HPDE6-E6E7 (cell line): ENCODE results near the gene CD164.
A peak's percentile ranks its signal among the peaks of the same experiment; 100 is the strongest.
"Not testable (repeated sequence)": the region's sequence is repeated elsewhere in the genome, so short reads cannot be mapped to it uniquely, and the experiment has no call there.

Experiments used
- DNase-seq: peaks from one replicate; pipeline ENCODE4 v3.0.0; 2011; ENCODE audit warnings: missing footprints; ENCODE audit errors: extremely low spot score

The CD164 gene

DNA sequence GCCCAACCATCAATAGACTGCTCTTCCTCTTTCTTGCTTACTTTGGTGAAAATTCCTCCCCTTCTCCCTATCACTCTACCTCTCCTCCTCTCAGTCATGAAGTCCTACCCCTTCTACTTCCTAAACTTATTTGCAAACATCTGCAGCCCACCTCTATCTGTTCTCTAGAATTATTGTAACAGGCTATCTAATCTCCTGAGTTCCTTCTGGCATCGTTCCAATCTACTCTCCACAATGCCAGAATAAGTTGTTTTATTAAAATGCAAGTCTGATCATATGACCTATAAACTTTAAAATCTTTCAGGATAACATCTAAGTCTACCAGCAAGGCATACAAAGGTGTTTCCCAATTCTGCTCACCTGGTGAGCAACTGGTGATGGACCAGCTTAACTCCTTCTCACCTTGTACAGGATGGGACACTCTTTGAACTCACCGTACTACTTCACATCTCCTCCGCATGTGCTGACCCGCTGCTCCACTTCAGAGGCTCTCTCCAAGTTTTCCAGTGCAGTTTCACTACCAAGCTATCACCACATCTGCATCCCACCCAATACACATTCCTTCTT lies 7.9 kb downstream of the CD164 start:
- DNase-seq: no peak

DNA sequence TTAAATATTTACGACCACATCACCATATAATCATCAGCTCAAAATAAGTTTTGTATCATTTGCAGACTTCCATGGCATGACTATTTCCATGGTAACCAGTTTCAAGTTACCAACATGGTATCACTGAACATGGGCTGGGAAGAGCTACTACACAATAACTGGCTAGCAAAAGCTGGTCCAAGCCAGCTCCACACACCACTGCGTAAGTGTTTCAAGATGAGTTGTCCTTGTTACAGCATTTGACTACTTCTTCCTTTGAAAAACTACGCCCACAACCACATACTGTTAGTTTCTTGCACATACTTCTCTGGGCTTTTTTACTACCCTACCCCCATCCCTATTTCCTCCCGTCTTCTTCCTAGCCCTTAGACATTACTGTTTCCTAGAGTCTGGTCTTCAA lies 8.5 kb downstream of the CD164 start:
- DNase-seq: no peak

DNA sequence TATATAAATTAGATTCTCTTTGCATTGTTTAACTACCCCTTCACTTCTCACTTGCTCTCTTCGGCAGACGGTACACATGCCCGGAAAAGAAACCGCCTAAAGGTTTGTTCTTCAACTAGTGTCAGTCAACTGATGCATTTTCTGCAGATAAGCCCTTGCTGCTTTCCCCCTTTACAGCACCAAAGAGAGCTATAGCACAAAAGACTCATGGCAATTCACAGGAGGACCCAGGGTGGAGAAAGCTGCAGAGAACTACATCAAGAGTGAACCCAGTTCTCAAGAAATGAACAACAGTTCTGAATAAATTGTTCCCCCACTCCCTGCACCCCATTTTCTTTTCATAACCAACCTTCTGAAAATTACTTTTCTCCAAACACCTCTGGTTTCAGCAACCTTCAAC lies 8.9 kb downstream of the CD164 start:
- no peak for DNase-seq

GRCh38 chr6:109372130-109372529 lies 10.1 kb downstream of the CD164 start:
- DNase-seq: no peak

- DNase-seq: no peak
Observed at GRCh38 chr6:109370792-109371191, 11.5 kb downstream of the CD164 start.

- no peak for DNase-seq
Observed at GRCh38 chr6:109370336-109370735, 11.9 kb downstream of the CD164 start.

DNA sequence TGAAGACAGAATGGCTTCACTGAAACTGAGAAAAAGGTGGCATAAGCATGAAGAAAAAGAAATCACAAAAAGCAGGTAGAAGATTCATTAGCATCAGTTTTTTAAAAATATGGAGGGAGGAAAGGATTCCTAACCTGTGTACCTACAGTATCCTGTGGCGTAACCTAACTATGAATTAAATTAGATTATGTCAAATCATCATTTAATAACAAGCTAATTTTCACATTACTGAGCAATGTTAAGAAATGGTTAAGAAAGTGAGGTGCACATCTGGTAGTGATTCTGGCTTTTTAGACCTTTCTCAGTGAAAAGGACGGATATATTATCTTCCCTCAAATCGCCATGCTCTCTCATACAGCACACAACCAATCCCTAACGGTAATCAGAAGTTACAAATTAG lies 12.5 kb downstream of the CD164 start:
- no peak for DNase-seq

- DNase-seq: not testable (repeated sequence)
Observed at GRCh38 chr6:109364382-109365078, 17.7 kb downstream of the CD164 start.

- DNase-seq: no peak
Observed at GRCh38 chr6:109363753-109364152, 18.5 kb downstream of the CD164 start.

GRCh38 chr6:109362102-109362884 lies 20.0 kb downstream of the CD164 start:
- no peak for DNase-seq

GRCh38 chr6:109360791-109361190 lies 21.5 kb downstream of the CD164 start:
- DNase-seq: no peak

GRCh38 chr6:109360281-109360680 lies 22.0 kb downstream of the CD164 start:
- DNase-seq: no peak

DNA sequence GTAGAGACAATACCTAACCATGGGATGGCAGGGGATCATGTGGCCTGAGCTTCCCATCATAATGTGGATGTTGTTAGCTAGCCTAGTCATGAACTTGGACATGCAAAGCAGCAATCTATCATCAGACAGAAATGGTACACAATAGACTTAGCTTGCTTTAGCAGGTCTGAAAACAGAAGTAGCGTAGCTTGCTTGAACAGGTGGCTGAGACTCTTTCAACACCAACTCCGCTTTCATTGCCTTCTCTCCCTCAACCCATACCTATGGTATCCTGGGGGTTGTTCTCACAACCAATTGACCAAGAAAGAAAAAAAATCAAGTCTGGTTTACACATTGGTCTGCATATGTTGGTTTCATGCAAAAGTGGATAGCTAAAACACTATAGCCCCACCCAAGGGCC lies 23.0 kb downstream of the CD164 start:
- no peak for DNase-seq

- no peak for DNase-seq
Observed at GRCh38 chr6:109358204-109358603, 24.1 kb downstream of the CD164 start.

GRCh38 chr6:109356237-109356636 lies 26.0 kb downstream of the CD164 start:
- no peak for DNase-seq

DNA sequence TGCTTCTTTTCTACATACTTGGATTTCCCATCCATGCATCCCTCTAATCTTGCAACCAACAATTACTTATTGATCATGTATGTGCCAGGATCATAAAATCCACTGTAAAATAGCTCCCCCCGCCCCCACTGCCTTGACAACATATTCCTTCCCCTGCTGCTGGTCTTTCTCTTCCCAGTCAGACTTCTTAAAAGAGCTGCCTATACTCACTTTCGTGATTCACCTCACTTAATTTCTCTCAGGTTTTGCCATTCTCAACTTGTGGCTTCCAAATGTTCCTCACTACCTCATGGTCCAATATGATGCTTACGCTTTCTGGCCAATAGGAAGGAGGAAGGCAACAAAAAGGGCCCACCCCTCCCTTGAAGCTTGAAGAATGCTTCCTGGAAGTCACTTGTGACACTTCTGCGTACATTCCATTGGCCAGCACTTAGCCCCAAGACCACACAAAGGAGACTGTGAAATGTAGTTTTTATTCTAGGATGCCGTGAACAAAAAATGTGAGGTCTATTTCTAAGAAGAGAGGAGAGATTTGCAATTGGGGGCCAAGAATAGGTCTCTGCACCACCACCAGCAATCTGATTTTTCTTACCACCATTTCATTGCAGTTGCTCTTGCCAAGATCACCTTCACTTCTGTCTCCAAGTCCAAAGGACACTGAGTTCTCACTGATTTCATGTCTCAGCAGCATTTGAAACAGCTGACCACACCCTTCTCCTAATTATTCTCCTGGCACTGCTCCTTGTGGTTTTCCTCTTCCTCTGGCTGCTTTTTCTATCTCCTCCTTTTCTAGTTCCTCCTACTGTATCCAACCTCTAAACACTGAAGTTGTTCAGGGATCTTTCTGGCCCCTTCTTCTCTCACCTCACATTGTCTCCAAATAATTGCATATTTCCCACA lies 30.8 kb downstream of the CD164 start:
- no peak for DNase-seq

GRCh38 chr6:109349419-109349987 lies 32.8 kb downstream of the CD164 start:
- DNase-seq: peak; percentile 60

DNA sequence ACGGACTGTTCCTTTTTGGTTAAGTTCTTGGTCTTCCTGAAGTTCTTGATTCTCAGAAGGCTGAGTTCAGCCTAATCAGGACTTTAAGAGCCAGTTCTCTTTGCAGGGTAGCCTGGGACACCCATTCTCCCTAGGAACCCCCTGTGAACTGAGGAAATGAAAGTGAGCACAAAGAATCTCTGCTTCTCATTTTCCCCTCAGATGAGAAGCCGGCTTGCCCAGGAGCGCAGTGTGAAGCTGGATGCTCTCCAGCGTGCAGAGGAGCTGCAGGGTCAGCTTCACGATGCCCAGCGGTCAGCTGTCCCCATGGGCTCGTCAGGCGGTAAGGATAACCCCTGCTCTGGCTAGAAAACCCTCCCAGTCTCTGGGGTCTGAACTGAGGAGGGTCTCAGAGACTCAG lies 34.0 kb downstream of the CD164 start:
- DNase-seq: no peak

DNA sequence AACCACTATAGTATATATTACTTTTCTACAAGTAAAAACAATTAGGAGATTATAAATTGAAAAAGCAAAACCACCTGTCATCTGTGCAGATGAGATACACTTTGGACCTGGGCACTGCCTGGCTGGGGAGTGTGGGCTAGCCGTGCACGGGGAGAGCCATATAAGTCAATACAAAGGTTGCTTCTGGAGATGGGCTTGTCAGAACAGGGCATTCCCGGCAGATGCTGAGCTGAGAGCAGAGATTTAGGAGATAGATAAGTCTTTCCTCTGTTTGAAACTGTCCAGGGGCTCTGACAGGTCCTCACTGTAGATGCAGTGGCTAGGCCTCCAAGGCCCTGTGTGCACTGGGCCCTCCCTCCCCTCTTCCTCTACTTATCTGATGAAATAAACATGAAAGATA lies 34.5 kb downstream of the CD164 start:
- DNase-seq: no peak

GRCh38 chr6:109345986-109346385 lies 36.3 kb downstream of the CD164 start:
- DNase-seq: no peak

GRCh38 chr6:109344226-109344625 lies 38.0 kb downstream of the CD164 start:
- peak; percentile 64 for DNase-seq

DNA sequence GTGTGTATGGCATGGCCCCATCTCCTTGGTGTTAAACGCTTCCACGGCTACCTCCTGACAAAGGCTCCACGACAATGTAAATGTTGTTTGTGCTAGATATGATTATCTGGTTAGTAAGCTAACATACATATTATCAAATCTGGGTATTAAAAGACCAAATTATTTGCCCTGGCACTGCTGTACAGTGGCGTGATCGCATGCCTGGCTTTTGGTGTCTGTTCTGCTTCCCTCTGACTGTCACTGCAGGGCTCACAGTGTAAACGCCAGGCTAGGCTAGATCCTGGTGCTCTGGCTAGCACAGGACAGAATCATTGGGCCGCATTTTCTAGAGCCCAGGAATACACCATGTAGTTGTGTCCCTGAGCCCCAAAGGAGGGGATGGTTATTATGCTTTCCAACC lies 38.7 kb downstream of the CD164 start:
- DNase-seq: no peak
